ENCODE measurements around the gene OR6B2. TPM values are rescaled to one million over a fixed set of nuclear protein-coding genes. Genes with fewer than 3 reads are reported as not detected.

OR6B2 gene
- total and polyA plus RNA-seq, 9 donors, result not detected

DNA sequence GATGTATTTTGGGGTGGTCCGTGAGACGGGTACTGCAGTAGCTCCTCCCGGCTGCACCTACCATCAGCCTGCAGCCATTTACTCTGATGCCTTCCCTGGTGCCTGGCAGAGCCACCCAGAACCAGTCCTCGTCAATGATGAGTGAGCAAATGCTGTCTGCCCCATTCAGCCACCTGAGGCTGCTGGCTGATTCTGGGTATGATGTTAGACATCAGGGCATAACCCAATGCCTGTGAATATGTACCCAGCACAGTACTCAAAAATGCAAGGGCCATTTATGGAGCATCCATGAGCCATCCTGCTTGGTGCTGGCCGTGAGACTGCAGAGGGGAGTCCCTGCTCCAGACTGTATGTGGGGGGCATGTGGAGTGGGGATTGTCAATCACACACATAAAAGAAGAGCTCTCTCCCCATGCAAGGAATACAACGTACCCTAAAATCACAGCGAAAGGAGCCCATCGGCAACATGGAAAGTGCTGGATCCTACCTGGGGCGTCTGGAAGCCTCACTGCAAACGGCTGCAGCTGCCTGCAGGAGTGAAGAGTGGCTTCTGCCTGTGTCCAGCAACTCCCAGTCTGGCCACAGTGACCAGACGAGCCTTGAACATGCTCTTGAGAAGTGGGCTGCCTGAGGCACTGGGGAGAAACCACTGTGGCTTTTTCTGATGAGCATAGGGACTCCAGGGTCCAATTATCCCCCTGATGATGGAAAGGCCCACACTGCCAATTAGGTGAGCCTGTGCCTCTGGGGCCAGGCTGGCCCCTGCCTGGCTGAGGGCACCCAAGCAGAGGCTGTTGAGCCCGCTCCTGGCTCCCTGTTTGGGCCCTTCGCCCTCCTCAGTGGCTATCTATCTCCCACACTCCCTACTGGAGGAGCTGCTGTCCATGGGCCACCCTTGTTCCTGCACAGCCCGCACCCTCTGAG is 2.4 kb upstream of the OR6B2 start:
- intact Hi-C loops (cut with DNase I), result no loop called here
- Histone ChIP-seq H3K36me3 (no peaks in the 10 kb centered on the region), H3K4me3 (no peak overlapping the region), H3K4me1 (ENCODE audit: insufficient read depth) (no peaks in the 10 kb centered on the region), H3K27ac (no peak overlapping the region), H3K27me3 (no peaks in the 10 kb centered on the region), H3K9me3 (no peaks in the 10 kb centered on the region)
- TF ChIP-seq EP300 (IDR thresholded peaks at IDR 0.05) (no peak), POLR2A (IDR thresholded peaks at IDR 0.05) (no peak)
- TF ChIP-seq, protein P1, sequence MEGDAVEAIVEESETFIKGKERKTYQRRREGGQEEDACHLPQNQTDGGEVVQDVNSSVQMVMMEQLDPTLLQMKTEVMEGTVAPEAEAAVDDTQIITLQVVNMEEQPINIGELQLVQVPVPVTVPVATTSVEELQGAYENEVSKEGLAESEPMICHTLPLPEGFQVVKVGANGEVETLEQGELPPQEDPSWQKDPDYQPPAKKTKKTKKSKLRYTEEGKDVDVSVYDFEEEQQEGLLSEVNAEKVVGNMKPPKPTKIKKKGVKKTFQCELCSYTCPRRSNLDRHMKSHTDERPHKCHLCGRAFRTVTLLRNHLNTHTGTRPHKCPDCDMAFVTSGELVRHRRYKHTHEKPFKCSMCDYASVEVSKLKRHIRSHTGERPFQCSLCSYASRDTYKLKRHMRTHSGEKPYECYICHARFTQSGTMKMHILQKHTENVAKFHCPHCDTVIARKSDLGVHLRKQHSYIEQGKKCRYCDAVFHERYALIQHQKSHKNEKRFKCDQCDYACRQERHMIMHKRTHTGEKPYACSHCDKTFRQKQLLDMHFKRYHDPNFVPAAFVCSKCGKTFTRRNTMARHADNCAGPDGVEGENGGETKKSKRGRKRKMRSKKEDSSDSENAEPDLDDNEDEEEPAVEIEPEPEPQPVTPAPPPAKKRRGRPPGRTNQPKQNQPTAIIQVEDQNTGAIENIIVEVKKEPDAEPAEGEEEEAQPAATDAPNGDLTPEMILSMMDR (IDR thresholded peaks at IDR 0.05), result no peak
- WGBS, 3 donors, result 62 to 71% (median 69%) methylated on average over 14 of the region's 14 CpGs
- no peak for DNase-seq

DNA sequence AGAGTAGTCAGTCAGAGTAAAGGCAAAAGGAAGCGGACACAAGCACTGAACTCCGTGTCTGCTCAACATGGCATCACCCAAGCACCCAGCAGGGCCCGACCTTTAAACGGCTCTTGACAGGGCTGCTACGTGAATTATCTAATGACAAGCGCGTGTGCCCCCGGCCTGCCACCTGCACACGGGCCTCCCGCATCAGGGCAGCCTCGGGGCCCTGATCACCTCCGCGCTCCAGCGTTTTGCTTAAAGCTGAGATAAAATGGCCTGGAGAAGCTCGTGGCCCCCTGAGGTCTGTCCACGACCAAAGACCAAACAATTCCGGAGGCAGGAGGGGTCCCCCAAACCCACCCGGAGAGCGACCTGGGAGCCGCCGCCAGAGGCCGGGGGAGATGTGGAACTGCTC is 5.5 kb downstream of the OR6B2 start:
- DNase-seq, result peak in 1 of 5 donors; percentile 28
- TF ChIP-seq POLR2A (IDR thresholded peaks at IDR 0.05), result no peak
- TF ChIP-seq EP300 (IDR thresholded peaks at IDR 0.05), result no peak
- TF ChIP-seq, protein P1 (IDR thresholded peaks at IDR 0.05), result no peak
- H3K9me3 ChIP-seq, result no peaks in the 10 kb centered on the region
- H3K36me3 ChIP-seq, result no peaks in the 10 kb centered on the region
- intact Hi-C loops (cut with DNase I), result no loop called here
- no peaks in the 10 kb centered on the region for H3K27me3 ChIP-seq
- 1% methylated on average over 19 to 22 of the region's 22 CpGs for WGBS, 3 donors
- peak overlapping the region; percentile 98 for H3K4me3 ChIP-seq
- H3K4me1 ChIP-seq (ENCODE audit: insufficient read depth), result peaks cover 4% of the 10 kb centered on the region
- peak overlapping the region; percentile 43 to 83 for H3K27ac ChIP-seq

DNA sequence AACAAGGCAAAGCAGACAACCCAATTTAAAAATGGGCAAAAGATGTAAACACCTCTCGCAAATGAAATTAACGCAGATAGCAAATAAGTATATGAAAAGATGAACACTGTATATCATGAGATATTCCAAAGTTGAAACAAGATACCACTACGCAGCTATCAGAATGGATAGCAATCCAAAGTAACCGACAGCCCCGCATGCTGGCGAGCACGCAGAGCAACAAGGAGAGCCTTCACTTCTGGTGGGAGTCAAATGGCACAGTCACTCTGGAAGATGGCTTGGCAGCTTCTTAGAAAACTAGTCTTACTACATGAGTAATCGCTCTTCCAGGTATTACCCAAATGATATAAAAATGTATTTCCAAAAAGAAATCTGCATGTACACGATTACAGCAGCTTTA is 6.4 kb downstream of the OR6B2 start:
- no peak for DNase-seq
- Histone ChIP-seq H3K4me3 (no peak overlapping the region), H3K27me3 (no peaks in the 10 kb centered on the region), H3K27ac (no peak overlapping the region), H3K4me1 (ENCODE audit: insufficient read depth) (peaks cover 4% of the 10 kb centered on the region), H3K9me3 (no peaks in the 10 kb centered on the region), H3K36me3 (no peaks in the 10 kb centered on the region)
- TF ChIP-seq, protein P1 (IDR thresholded peaks at IDR 0.05), result no peak
- TF ChIP-seq EP300 (IDR thresholded peaks at IDR 0.05) (no peak), POLR2A (IDR thresholded peaks at IDR 0.05) (no peak)
- intact Hi-C loops (cut with DNase I), result no loop called here
- 74 to 79% (median 78%) methylated on average over 9 of the region's 9 CpGs for WGBS, 3 donors

DNA sequence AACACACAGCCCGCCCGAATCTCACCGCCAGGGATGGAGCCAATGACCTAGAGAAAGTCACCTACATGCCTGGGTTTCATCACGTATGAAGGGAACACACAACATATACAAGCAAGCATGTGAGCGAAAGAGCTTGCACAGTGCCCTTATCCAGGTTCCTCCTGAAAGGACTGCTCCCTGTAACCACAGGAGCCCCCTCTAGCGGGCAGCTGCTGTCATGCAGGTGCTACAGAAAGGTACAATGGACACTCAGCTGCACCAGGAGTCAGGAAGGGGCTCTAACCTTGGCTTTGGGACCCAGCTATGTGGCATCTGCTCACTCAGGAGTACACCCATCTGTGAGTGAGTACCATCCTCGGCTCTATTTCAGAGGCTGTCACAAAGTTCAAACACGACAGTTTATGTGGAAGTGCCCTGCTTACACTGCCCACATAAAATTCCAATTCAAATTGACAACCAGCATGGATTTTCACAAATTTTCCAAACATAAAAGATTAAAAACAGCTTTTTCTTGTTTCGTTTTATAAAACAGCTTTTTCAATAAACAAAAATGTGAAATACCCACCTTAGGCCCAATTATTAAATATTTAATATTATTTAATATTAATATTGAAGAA is 8.6 kb downstream of the OR6B2 start:
- WGBS, 3 donors, result 58 to 63% (median 62%) methylated on average over 9 of the region's 9 CpGs
- H3K4me3 ChIP-seq, result no peak overlapping the region
- no peaks in the 10 kb centered on the region for H3K27me3 ChIP-seq
- no peak overlapping the region for H3K27ac ChIP-seq
- intact Hi-C loops (cut with DNase I), result no loop called here
- H3K9me3 ChIP-seq, result no peaks in the 10 kb centered on the region
- DNase-seq, result peak in 4 of 5 donors; percentile 36 to 66 (median 48)
- H3K36me3 ChIP-seq, result no peaks in the 10 kb centered on the region
- peaks cover 4% of the 10 kb centered on the region for H3K4me1 ChIP-seq (ENCODE audit: insufficient read depth)
- no peak for TF ChIP-seq POLR2A (IDR thresholded peaks at IDR 0.05)
- TF ChIP-seq, protein P1 (IDR thresholded peaks at IDR 0.05), result peak in 2 of 3 donors; percentile 14 to 24

All from ovary (tissue), 9 donors.